ENCODE data around the gene RPS15A.

Gene RPS15A

DNA sequence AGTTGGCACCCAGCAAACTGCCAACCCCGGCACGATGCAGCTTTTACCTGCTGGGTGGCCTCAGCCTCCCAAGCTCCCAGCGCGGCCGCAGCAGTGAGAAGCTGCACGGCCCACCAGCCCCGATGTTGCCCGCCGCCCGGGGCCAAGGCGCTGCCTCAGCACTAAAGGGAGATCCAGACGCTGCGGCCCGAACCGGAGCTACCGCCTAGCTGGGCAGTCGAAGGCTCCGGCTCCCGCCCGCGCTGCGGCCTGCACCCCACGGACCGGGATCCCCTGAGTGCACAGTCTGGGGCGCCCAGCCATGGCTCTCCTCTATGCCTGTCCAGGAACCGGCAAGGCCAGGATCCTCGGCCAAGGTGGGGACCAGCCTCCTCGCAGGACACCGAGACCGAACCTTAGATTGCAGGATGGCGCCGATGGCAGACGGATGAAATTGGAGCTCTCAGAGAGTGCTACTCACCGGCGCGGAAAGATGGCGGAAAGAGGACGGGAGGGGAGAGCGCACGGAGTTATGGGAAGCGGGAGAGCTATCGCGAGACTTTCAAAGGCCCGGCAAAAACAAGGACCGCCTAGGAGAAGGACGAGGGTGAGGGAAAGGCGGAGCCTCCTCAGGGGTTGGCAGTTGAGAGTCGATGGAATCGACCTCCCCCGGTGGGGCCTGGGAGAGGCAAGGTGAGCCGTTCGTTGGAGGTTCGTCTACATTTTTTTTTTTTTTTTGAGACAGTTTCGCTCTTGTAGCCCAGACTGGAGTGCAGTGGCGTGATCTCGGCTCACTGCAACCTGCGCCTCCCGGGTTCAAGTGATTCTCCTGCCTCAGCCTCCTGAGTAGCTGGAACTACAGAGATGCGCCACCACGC lies at the start of gene RPS15A:
Gene RPS15A (minus strand): TSS at position 485 of the 857 bp plus-strand sequence. CDS start 1,221 bp downstream, outside the sequence.
- DNase-seq (ENCODE audit: low spot score), result peak; percentile 98

DNA sequence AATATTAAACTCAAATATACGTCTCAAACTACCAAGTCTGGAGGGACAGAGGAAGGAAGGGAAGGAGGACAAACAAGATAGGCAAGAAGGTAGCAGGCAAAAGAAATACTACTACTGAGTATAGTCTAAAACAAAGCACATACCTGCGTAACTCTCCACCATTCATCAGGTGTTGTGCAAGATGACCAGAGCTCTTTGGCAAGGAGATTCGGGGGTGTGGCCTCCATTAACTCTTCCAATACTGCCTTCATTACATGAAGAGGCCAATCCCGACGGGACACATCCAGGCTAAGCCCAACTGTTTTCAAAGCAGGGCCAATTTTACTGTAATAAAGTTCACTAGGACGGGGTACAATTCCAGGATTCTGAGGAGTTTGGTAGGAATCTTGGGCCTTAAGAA lies 49.4 kb upstream of the RPS15A start:
- no peak for DNase-seq (ENCODE audit: low spot score)

DNA sequence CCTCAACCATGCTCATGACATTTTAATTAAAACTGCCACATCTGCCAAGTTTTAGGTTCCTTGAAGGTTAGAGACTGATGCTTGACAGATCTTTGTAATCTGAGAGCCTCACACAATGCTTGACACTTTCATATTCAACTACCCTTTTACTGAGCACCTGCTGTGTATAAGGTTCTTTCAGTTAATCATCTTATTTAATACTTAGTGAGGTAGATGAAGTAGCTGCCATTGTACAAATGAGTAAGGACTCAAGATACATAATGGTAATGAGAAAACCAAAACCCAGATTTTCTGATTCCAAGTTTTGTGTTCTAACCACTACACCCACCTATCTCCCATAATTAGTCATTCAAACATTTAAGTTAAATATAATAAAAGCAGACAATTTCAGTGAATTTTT lies 46.6 kb upstream of the RPS15A start:
- no peak for DNase-seq (ENCODE audit: low spot score)

DNA sequence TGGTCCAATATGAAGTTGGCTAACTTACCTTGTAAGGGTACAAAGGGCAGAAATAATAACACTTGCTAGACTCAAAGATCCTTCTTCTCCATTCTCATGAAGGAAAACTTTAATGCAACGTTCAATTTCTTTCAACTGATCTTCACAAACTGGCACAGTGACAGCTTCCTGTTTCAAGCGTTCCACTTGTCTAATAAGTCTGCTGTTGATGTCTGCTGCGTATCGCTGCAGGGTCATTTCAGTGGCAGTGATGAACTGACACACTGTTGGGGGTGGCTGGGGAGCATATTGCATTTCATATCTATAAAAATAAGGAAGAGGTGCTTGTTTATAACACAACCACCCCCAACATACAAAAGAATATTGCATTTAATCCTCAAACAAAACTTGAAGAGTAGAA lies 44.7 kb upstream of the RPS15A start:
- no peak for DNase-seq (ENCODE audit: low spot score)

DNA sequence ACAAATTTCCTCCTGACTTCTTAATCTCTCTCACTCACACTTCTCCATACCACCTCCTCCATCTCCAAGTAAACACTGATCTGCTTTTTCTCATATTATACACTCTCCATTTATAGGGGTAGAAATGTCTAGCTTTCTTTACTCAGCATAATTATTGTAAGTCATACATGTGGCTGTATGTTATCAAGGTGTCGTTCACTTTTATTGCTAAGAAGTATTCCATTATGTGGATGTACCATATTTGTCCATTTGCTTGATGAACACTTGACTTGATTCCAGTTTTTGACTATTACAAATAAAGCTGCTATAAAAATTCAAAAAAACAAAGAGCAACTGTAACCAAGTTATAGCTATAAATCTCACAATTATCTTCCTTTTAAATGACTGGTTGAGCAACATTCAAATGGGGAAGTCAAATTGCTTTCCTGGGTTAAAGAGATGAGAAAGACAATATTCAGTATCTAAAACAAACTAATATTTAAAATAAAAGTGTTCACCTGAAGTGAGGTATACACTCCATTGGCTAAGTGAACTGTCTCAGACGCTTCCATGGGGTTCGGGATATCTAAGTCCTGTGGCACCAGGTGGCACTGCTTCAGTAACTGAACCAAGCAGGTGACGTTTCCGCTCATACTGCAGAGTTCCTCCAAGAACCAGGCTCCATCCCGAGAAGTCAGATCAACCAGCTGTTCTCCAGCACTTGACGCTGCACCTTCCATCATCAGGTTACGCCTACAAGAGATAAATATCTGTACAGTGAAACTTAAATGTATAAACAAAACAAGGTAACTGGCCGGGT lies 43.8 kb upstream of the RPS15A start:
- no peak for DNase-seq (ENCODE audit: low spot score)

DNA sequence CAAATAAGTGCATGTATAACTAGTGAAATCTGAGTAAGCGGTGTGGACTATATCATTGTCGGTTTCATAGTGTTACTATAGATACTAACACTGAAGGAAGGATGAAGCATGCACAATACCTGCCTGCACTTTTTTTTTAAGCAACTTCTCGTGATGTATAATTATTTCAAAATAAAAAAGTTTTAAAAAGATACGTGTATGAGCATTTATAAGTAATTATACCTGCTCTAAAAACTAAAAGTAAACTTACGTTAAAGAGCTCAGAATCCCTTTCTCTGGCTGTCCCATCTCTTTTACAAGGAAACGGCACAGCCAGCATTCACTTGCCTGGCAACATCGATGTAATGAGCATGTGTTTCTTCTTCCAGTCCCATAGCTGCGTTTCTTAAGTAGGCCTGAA lies 42.5 kb upstream of the RPS15A start:
- no peak for DNase-seq (ENCODE audit: low spot score)

DNA sequence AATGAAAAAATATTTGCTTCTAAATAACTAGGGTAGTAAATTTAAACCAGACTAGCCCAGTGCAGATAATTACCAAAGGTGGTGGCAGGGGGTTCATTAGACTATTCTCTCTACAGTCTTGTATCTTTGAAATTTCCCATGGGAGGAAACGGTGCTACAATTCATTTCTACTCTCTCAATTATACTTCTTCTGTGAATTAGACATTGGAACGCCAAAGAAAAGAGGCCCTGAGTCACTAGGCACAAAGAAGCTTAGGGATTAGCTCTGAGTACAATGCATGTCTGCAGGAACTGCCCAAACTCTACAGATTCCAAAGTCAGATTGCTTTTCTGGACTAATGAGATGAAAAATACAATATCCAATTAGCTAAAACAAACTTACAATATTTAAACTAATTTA lies 41.9 kb upstream of the RPS15A start:
- no peak for DNase-seq (ENCODE audit: low spot score)

DNA sequence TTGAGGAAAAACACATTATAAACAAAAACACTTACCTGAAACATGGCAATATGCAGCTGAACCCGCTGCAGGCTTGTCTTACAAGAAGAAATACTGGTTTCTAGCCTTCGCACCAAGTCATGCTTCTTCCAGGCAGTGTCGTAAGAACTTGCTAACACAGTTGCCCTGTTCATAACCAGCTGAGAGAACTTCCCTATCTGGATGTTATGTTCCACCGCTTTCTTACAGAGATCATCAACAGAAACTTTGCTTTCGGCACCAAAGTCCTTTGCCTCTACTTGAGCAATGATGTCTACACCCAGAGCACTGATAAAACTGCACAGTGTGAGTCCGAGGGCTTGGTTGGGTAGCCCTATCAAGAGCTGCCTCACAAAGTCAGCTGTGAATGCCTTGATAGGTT lies 39.1 kb upstream of the RPS15A start:
- DNase-seq (ENCODE audit: low spot score), result no peak

DNA sequence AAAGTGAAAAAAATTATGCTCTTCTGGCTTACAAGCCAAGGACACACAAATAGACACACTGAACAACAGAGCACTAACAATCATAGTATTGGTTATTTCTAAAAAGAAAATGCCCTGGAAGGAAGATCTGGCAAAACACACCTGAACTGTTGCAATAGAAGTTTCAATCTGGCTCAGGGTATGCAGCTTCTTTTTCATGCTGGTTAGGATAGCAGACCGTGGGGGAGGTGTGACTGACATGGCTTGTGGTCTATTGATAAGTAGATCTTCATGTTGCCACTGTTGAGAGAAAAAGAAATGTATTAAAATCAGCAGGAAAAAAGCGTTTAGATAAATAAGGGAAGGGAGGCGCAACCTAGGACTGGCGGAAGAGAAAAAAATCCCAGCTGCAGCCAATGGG lies 37.8 kb upstream of the RPS15A start:
- DNase-seq (ENCODE audit: low spot score), result no peak

DNA sequence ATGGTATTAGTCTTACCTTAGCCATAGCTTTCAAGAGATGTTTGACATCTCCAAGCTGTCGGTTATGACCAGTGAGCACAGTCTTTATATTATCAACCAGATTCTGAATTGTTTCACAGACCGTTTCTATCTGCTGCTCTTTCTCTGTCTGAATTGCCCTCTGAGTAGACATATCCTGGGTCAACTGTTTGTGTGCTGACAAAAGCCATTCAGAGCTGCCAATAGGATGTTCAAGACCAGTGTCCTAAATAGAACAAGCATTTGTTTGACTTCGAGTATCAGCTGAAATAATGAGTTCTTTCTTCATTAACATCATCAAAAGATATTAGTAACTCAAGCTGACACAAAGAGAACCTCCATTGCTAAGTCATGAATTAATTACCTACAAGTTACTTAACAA lies 26.2 kb upstream of the RPS15A start:
- DNase-seq (ENCODE audit: low spot score), result no peak

DNA sequence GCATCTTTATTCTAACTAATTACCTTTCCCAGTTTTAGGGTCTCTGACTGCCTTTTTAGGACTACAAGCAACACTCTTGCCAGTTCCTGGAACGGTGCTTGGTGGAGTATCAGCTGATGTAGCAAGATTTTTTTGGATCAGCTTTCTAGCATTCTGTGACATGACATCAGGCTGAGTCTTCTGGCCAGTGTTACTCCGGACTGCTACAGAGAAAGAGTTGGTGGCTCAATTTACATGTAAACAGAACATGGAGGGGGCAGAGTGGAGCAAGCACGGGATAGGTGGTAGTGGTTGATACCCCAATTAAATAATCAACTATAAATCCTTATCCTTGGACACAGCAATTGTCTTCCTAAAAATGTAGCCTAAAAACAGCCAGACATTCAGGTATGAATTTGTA lies 21.8 kb upstream of the RPS15A start:
- no peak for DNase-seq (ENCODE audit: low spot score)

DNA sequence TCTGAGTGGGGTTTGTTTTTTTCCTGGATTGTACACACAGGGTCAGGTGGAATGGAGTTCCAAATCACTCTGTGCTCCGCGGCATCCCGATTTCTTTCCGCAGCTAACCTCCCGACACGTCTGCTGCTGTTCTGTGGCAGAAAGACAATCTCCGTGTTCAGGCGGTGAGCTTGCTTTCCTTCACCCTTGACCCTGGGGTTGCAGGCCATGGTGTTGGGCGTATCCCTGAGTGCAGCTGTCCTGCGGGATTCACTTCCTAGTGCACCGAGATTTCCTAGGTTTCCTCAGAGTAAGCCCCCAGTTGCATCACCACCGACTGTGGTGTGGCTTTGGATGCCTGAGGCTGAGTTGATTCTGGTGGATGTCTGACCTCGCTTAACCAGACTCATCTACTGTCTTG lies 19.0 kb upstream of the RPS15A start:
- DNase-seq (ENCODE audit: low spot score), result no peak

DNA sequence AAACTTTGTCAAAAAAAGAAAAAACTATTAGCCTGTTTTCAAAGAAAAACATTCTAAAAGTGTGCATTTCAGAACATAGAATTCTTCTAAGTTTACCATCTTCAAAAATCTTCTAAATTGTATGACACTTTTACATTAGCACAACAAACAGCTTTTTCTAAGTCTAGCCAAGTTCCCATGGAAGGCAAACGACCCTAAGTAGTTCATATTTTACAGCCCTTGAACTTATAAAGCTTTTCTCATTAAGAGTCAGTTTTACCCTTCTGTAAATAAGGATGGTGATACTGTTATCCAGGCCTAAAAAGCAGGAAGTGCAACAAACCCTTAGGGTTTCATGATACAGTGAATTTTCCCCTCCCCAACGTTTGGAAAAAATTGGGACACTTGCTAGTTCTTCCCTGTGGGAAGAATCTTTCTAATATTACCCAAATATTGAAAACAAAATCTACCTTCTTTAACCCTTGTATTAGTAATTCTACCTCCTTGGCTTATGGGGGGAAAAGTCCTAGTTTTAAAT lies 15.2 kb upstream of the RPS15A start:
- no peak for DNase-seq (ENCODE audit: low spot score)

DNA sequence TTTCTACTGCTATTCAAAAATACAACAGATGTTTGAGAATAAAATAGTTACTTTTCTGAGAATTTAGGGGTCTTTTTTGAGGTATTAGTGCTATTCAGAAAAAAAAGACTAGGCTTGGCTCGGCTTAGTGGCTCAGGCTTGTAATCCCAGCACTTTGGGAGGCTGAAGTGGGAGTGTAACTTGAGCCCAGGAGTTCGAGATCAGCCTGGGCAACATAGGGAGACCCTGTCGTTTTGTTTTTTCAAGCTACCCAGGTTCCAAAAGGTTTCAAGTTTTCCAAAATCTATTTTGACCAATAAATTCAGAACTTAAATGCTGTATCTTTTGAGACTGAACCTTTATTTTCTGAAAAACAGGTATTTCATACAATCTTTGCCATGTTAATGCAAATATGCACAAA lies 14.4 kb upstream of the RPS15A start:
- DNase-seq (ENCODE audit: low spot score), result no peak

DNA sequence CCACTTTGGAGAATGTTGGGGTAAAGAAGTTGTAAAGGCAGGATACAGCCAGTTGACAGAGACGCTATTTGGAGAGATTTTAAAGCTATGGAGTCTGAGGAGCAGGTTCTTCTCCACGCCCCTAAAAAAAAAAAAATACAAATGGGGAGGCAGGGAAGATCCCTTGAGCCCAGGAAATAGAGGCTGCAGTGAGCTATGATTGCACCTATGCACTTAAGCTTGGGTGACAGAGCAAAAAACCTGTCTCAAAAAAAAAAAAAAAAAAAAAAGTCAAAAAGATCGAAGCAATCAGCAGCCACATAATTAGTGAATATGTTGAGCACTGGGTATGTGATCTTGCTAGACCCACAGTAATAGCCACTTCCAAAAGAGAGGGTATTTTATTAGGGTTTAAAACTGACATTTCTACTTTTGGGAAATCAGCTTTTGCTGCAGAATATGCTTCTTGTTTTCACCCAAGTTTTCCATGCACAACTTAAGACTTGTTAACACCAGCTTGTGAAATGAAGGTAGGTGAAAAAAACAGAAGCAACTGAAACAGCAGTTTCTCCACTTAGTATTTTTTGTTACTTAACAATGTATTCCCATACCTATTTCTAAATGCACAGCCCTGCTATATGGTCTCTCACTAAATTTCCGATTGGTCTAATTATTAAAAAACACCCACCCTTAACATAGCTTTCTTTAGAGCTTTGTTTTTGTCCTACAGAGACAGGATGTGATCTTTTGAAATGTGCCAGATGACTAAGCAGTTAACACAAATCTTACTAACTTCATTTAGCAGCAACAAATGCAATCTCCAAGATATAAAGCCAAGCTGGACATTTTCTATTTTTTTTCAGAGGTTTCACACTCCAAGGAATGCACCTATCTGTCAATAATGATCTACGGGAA lies 13.7 kb upstream of the RPS15A start:
- DNase-seq (ENCODE audit: low spot score), result peak; percentile 4

DNA sequence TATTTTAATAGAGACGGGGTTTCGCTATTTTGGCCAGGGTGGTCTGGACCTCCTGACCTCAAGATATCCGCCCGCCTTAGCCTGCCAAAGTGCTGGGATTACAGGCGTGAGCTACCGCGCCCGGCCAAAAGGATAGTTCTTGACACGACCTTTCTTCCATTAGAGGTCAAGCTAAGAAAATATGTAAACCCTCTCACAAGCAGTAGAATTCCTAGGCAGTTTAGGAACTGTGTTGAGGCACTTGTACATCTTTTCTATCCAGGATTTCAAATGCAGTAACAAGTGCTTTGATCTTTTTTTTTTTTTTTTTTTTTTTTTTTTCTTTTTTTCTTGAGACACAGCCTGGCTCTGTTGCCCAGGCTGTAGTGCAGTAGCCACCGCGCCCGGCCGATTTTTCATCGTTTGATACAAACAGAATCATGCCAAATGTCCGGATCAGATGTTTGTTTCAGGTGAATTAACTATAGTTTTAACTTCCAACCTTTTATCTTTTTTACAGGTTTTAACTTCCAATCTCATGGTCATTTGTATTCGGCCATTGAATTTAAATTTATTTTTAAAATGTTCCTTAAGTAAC lies 12.7 kb upstream of the RPS15A start:
- DNase-seq (ENCODE audit: low spot score), result no peak

DNA sequence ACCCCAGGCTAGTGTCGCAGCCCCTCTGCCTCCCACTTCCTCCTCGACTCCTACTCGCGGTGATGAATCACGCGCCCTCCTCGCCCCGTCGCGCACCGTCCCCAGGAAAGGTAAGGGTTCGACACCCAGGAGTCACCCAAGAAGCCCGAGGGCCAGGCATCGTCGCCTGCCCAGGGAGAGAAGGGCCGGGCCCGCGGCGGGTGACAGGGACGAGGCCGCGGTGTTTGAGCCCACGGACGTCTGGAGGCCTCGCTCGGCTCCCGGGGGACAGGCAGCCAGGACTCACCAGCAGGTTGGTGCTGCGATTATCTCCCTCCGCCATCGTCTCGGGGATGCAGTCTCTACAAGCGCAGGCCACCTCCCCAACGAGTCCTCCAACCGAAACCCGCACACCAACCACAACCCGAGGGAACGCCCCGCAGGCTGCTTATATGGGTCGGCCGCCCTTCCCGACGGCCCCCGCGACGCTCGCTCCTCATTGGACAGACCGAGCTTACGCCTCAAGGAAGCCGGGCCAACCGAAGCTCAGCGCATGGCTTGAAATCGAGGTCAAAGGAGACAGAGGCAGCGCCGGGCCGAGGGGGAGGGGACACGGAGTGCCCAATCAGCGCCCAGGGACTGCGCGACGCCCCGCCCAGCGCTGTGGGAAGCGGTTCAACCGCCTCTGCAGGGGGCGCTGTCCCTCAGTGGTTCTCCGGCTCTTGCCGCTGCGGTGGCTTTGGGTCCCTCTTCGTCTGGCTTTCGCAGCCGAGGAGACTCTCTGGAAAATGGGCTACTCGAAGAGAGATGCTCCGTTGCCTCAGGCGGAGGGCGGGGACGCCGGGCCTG lies 11.2 kb upstream of the RPS15A start, which contains the start of gene ARL6IP1:
Gene ARL6IP1 (minus strand): TSS at position 405 of the 828 bp plus-strand sequence. CDS start 83 bp downstream, at position 322.
- peak; percentile 99 for DNase-seq (ENCODE audit: low spot score)

DNA sequence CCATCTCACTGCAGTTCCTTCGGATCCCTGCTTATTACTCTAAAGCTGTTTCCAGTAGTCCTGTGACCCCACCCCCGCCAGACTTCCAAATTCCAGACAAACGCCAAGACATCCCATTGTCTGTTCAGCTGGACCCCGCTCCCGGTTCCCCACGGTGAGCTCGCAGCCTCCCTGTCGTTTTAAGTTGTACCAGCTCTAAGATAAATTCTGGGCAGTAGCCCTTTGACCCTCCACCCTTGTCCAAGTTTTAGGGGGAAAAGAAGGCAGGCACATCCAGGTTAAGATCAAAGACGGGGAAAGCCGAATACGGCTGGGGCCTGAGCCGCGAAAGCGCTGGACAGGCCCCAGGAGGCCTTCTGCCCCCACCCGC lies 10.6 kb upstream of the RPS15A start:
- peak; percentile 20 for DNase-seq (ENCODE audit: low spot score)

DNA sequence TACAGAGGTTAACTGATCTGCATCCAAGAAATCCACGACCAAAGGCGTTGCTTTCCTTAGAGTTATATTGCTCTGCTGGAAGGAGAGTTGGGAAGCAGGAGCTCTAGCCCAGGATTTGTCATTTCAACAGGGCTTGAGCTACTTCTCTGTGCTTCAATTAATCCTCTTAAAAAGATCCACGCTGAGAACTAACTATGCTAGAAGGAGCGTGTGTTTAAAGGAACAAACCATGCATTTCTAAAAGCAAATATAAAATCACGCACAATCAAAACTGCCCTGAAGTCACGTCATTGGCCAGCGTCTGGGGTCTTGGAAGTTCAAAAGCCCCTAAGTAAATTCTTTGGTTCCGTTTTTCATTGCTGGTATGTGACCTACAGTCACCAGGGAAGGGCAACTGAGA lies 10.2 kb upstream of the RPS15A start:
- no peak for DNase-seq (ENCODE audit: low spot score)

DNA sequence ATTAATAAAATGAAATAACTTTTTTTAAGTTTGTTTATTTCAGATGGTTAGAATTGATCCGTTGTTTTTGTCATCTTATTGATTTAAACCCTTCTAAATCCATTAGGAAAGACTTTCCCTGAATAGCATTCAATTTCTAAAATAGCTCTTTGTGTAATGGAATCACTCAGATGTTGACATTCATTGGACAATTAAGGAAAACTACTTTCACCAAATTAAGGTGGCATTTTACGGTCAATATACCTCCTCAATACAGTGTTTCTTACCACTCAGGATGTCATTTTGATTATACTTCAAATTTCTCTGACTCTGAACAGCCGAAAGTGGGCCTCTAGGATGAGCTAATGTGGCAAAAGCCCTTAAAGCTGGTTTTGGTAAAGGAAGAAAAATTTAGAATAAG lies 9.4 kb upstream of the RPS15A start:
- DNase-seq (ENCODE audit: low spot score), result no peak

DNA sequence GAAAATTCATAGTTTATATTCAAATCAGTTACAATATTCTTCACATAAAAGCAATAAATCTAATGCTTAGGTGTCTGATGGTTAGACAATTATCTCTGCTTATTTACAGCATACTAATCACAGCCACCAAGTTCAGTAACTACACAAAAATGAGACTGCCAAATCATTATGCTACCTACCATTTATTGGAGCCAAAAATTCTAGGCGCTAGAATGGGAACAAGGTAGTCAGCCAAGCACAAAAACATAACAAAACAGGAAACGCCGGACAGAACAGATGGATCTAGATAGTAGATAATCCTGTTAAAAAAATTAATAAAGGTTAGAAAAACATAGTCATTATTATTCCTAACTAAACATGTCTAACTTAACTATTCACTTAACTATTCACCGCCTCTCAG lies 7.6 kb upstream of the RPS15A start:
- no peak for DNase-seq (ENCODE audit: low spot score)

Data from AG08395 (cell line).